Endodermal cell (in vitro differentiated cells): ENCODE results near the gene RILP. TPM values are rescaled to one million over a fixed set of nuclear protein-coding genes. Genes with fewer than 3 reads are reported as not detected.
A peak's percentile ranks its signal among the peaks of the same experiment; 100 is the strongest.

ENCODE experiments used
- DNase-seq: peaks from one replicate; pipeline ENCODE4 v3.0.0-alpha.2; 2017
- H3K27ac ChIP-seq: 2 replicates; pipeline ENCODE4 v1.5.1; 2013; ENCODE audit warnings: mild to moderate bottlenecking, low read depth, low read length, moderate library complexity
- H3K27me3 ChIP-seq: 2 replicates; pipeline ENCODE4 v1.6.1; 2013; ENCODE audit warnings: mild to moderate bottlenecking, low read length, moderate library complexity; ENCODE audit not compliant: insufficient read depth, control insufficient read depth, poor library complexity, severe bottlenecking
- H3K36me3 ChIP-seq: 2 replicates; pipeline ENCODE4 v1.7.0; 2013; ENCODE audit warnings: mild to moderate bottlenecking, low read length, moderate library complexity; ENCODE audit not compliant: control insufficient read depth, insufficient read depth
- H3K4me1 ChIP-seq: one replicate; pipeline ENCODE4 v1.7.0; 2013; ENCODE audit warnings: low read length; ENCODE audit not compliant: control insufficient read depth, insufficient read depth
- H3K4me3 ChIP-seq: 2 replicates; pipeline ENCODE4 v1.5.1; 2013; ENCODE audit warnings: mild to moderate bottlenecking, low read length, moderate library complexity
- H3K9ac ChIP-seq: 2 replicates; pipeline ENCODE4 v1.6.1; 2013; ENCODE audit warnings: mild to moderate bottlenecking, low read length, moderate library complexity; ENCODE audit not compliant: poor library complexity, severe bottlenecking; ENCODE audit errors: extremely low read depth
- H3K9me3 ChIP-seq: 2 replicates; pipeline ENCODE4 v1.6.1; 2013; ENCODE audit warnings: mild to moderate bottlenecking, low read length, moderate library complexity; ENCODE audit not compliant: control insufficient read depth
- H3K27ac Mint-ChIP-seq: 2 replicates; pipeline ENCODE4 v1.8.0; 2020; ENCODE audit warnings: mixed read lengths
- H3K27me3 Mint-ChIP-seq: 2 replicates; pipeline ENCODE4 v1.8.0; 2021; ENCODE audit warnings: mild to moderate bottlenecking, mixed read lengths; ENCODE audit not compliant: insufficient read depth
- H3K36me3 Mint-ChIP-seq: 2 replicates; pipeline ENCODE4 v1.8.0; 2020; ENCODE audit warnings: low read depth, mixed read lengths
- H3K4me1 Mint-ChIP-seq: 2 replicates; pipeline ENCODE4 v1.8.0; 2020; ENCODE audit warnings: mixed read lengths
- H3K4me3 Mint-ChIP-seq: 2 replicates; pipeline ENCODE4 v1.8.0; 2020; ENCODE audit warnings: mild to moderate bottlenecking, moderate library complexity, mixed read lengths
- H3K9me3 Mint-ChIP-seq: 2 replicates; pipeline ENCODE4 v1.8.0; 2020; ENCODE audit warnings: mild to moderate bottlenecking, mixed read lengths
- WGBS, 2 experiments: methylation state at CpG; one replicate each; pipeline versions ENCODE4 v1.1.5 to v1.1.7; 2013; ENCODE audit warnings: missing lambda C conversion rate in 2 of 2, mixed read lengths in 1 of 2; ENCODE audit not compliant: insufficient coverage in 1 of 2, insufficient read length in 1 of 2; 5-methylcytosine and 5-hydroxymethylcytosine counted together
- total RNA-seq, 2 donors: library from RNA; stranded (reverse); fragmentation: NEBNext Ultra II Directional in 1 of 2; extraction: Animal tissue kit (Norgen Biotek cat#: 25700) in 1 of 2; gene quantifications; 2 replicates in 1 of 2; 3 replicates in 1 of 2; pipeline ENCODE4 v1.2.1, GENCODE V29; 2021
- TF ChIP-seq, protein P1 (sequence below): fragments of 200-600 bp; sonication (generic); conservative IDR thresholded peaks from 2 replicates; pipeline ENCODE4 v1.5.0; 2021; ENCODE audit warnings: antibody characterized with exemption, mild to moderate bottlenecking

Gene RILP
- total RNA-seq, 2 donors from 2014 or later = 1.1 to 3.1 TPM

DNA sequence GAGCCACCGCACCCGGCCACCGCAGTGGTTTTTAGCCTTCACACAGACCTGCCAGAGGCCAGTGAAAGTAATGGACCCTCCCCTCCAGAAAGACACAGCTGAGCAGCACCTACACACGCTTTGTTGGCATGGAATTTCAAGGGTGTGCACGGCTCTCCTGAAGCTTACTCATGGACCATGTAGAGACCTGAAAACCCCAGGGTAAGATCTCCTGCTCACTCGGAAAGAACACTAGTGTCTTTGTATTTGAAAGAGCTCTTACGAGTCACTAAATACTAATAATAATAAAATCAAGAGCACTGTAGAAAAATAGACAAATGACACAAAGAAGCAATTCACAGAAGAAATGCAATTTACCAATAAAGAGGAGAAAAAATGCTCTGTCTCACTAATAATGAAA lies 41.0 kb downstream of the RILP start:
- Histone ChIP-seq H3K9ac (no peak overlapping the region), H3K4me1 (no peaks in the 10 kb centered on the region), H3K4me3 (no peak overlapping the region), H3K36me3 (no peaks in the 10 kb centered on the region), H3K9me3 (no peaks in the 10 kb centered on the region), H3K27ac (no peak overlapping the region), H3K27me3 (peaks cover 5% of the 10 kb centered on the region)
- TF ChIP-seq, protein P1, sequence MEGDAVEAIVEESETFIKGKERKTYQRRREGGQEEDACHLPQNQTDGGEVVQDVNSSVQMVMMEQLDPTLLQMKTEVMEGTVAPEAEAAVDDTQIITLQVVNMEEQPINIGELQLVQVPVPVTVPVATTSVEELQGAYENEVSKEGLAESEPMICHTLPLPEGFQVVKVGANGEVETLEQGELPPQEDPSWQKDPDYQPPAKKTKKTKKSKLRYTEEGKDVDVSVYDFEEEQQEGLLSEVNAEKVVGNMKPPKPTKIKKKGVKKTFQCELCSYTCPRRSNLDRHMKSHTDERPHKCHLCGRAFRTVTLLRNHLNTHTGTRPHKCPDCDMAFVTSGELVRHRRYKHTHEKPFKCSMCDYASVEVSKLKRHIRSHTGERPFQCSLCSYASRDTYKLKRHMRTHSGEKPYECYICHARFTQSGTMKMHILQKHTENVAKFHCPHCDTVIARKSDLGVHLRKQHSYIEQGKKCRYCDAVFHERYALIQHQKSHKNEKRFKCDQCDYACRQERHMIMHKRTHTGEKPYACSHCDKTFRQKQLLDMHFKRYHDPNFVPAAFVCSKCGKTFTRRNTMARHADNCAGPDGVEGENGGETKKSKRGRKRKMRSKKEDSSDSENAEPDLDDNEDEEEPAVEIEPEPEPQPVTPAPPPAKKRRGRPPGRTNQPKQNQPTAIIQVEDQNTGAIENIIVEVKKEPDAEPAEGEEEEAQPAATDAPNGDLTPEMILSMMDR = no peak
- no peak for DNase-seq
- no peaks in the 10 kb centered on the region for H3K9me3 Mint-ChIP-seq
- H3K36me3 Mint-ChIP-seq = peaks cover 9% of the 10 kb centered on the region
- H3K4me3 Mint-ChIP-seq = no peak overlapping the region
- peaks cover 25% of the 10 kb centered on the region for H3K27me3 Mint-ChIP-seq
- H3K4me1 Mint-ChIP-seq = peaks cover 3% of the 10 kb centered on the region
- 92 to 97% methylated on average over 2 to 6 of the region's 7 CpGs for WGBS, 2 experiments
- no peak overlapping the region for H3K27ac Mint-ChIP-seq

DNA sequence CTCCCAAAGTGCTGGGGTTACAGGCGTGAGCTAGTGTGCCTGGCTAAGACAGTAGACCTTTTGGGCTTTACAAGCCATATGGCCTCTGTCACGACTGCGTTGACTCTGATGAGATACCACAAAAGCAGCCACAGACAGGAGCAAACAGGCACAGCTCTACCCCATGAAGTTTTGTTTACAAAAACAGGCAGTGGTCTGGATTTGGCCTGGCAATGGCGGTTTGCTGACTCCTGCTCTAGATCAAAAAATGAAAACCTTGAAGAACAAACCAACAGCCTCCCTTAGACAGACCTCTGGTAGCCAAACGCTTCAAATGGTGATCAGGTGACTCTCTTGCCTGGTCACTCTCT lies 41.7 kb downstream of the RILP start:
- Mint-ChIP-seq H3K36me3 (peaks cover 8% of the 10 kb centered on the region), H3K4me3 (no peak overlapping the region), H3K27ac (peak overlapping the region; percentile 21), H3K4me1 (peaks cover 3% of the 10 kb centered on the region), H3K27me3 (peaks cover 25% of the 10 kb centered on the region), H3K9me3 (no peaks in the 10 kb centered on the region)
- H3K36me3 ChIP-seq = no peaks in the 10 kb centered on the region
- peaks cover 5% of the 10 kb centered on the region for H3K27me3 ChIP-seq
- TF ChIP-seq, protein P1 = no peak
- no peaks in the 10 kb centered on the region for H3K4me1 ChIP-seq
- WGBS, 2 experiments = 80 to 89% methylated on average over 3 to 5 of the region's 5 CpGs
- DNase-seq = no peak
- no peak overlapping the region for H3K27ac ChIP-seq
- no peak overlapping the region for H3K4me3 ChIP-seq
- no peaks in the 10 kb centered on the region for H3K9me3 ChIP-seq
- H3K9ac ChIP-seq = no peak overlapping the region

DNA sequence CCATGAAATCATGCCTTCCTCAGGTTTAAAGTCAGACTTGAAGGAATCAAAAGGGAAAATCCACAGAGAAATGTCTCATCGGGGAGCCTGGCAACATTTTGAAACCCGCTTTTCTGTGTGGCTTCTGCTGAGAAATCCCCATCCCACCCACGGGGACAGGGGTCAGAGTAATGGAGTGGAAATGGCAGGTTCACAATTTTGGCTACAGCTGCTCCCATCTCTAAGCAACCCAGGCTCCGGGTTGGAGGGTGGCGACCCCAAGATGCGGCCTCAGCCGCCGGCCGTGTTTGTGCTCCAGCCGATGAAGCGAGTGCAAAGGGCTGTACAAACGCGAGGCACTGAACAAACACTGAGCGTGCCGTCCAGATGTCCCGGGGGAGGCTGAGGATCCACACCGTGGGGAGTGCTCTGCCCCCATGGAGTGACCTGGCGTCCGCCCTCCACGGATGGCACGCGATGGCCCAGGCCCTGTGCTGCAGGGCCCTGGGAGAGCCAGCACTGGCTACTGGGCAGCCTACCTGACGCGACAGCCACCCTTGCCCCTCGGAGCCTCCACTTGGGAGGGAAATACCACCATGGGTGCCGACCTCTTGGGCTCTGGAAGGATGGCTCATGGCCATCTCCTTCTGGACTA lies 43.2 kb downstream of the RILP start:
- Histone ChIP-seq H3K4me3 (no peak overlapping the region), H3K27me3 (peaks cover 5% of the 10 kb centered on the region), H3K9ac (no peak overlapping the region), H3K4me1 (no peaks in the 10 kb centered on the region), H3K9me3 (peaks cover 8% of the 10 kb centered on the region), H3K36me3 (peaks cover 3% of the 10 kb centered on the region), H3K27ac (peak overlapping the region; percentile 83)
- Mint-ChIP-seq H3K9me3 (peaks cover 6% of the 10 kb centered on the region), H3K27ac (no peak overlapping the region), H3K27me3 (peaks cover 27% of the 10 kb centered on the region), H3K4me1 (peaks cover 3% of the 10 kb centered on the region), H3K36me3 (peaks cover 16% of the 10 kb centered on the region), H3K4me3 (no peak overlapping the region)
- no peak for DNase-seq
- TF ChIP-seq, protein P1 = no peak
- WGBS, 2 experiments = 91 to 94% methylated on average over 20 to 26 of the region's 26 CpGs
